Fibroblast of skin of scalp (primary cell): ENCODE measurements around the gene KIFC3.
"Not testable (repeated sequence)": the region's sequence is repeated elsewhere in the genome, so short reads cannot be mapped to it uniquely, and the experiment has no call there.

Experiments used
- DNase-seq: peaks from one replicate; pipeline ENCODE4 v3.0.0-alpha.2; 2013

KIFC3 gene

DNA sequence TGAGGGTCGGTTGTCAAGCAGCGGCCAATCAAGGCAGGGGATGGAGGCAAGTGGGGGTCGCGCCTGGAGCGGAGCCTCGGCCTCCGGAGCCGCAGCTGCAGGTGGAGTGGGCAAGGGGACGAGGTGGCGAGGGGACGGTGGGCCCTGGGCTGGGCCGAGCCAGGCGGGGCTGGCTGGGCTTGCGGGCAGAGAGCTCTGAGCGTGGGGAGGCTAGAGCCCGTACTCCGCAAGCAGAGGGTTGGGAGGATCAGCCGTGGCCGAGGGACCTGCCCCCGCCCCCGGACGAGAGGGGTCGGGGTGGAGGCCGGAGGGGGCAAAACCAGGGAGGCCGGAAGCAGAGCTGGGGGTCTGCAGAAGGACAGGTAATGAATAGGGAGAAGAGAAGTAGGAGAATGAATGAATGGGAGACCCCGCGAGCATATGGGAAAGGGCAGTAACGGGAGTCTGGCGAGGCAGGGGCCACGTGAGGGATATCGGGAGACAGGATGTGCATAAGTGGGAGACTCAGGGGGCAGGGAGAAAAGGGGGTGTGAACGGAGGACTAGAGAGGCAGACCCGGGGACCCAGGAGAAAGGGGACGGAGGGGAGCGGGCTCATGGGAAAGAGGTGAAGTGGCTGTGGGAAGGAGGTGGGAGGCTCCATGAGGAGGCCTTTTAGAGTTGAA lies 66.4 kb downstream of the KIFC3 start, which contains the start of gene KATNB1:
KATNB1 (plus strand) TSS at position 16 of the 664 bp plus-strand sequence. CDS start 1,474 bp downstream, outside the sequence.
- DNase-seq: no peak

DNA sequence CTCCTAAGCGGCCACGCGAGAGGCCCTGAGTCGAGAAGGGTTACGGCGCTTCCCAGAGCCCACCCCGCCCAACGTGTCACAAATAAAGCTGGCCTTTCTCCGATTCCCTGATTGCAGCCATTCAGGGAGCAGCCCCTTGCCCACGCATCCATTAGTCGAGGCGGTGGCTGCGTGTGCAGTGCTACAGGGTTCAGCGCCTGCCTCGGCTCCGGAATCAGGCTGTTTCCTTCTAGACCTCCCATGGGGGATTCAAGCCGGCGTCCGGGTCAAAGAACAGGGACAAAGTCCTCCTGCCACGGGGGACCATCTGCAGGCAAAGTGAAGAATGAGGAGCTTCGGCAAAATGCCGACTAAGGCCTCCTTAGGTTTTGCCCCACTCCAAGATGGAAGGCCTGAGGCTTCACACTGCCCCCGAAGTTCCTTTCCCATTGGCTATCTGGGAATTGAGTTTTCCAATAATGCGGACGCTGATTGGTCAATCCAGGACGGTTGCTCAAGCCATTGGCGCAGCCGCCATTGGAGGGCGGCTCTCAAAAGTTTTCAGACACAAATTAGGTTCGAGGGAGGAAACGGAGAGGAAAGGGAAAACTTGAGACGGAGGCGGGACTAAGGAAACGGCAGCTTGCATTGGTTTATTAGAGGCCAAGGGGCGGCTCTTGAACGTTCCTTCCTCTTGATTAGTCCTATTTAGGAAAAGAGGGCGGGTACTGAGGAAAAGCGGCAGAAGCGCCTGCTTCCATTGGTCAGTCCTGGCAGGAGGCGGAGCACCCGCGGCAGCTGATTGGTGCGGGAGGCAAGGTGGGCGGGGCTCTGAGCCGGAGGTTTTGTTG lies 67.2 kb downstream of the KIFC3 start:
- DNase-seq: peak; percentile 100

DNA sequence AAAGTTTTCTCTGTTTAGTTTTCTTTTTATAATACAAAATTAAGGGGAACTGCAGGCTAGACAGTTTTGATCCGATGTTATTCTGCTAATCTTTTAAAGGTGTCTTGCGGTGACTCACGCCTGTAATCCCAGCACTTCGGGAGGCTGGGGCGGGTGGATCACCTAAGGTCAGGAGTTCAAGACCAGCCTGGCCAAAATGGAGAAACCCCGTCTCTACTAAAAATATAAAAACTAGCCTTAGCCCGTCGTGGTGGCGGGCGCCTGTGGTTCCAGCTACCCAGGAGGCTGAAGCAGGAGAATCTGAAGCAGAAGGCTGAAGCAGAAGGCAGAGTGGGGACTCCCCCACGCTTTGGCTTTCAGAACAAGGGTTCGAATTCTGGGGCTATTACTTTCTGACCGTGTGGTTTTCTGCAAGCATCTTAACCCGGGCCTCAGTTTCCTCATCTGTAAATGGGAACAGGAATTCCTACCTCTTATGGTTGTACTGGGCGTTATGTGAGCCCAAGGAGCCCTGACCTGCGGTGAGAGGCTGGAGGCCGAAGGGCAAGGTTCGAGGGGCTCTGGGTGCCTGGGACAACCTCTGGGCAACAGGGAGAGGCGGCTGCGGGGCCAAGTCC lies 67.9 kb downstream of the KIFC3 start:
- no peak for DNase-seq

GRCh38 chr16:57732714-57733113 lies 69.6 kb downstream of the KIFC3 start:
- no peak for DNase-seq

- peak; percentile 9 for DNase-seq
Observed at GRCh38 chr16:57732037-57732436, 70.3 kb downstream of the KIFC3 start.

DNA sequence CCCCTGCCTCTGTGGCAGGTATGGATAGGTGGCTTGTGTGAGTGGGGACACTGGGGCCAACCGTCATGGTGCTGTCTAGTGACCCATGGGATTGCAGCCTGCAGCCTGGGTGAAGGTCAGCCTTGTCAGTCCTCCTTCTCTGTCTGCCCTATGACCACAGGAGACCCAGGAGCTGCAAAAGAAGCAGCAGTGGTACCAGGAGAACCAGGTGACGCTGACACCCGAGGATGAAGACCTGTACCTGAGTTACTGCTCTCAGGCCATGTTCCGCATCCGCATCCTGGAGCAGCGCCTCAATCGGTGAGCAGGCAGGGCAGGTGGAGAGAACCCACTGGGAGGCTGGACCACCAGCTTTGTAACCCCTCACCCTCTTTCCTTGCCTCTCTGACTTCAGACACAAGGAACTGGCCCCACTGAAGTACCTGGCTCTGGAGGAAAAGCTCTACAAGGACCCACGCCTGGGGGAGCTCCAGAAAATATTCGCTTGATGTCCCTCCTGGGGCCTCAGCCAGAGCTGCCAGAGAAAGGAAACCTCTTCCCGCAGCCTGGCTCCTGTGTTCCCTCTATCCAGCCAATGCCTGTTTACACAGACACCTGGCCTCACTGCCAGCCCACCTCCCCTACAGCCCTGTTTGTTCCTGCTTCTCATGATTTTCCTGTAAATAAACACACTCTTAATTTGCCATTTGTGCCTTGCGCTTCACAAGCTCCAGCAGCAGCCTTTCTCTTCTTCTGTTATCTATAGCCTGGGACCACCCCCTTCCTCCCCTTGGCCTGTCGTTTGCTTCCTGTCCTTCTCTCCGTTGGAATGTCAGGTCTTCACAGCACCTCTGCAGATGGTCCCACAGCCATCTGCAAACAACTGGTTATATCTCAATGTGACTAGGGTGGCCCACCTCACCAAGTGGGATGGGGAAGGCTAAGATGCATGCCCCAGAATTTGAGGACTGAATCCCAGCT lies 71.2 kb downstream of the KIFC3 start:
- no peak for DNase-seq

GRCh38 chr16:57729852-57730251 lies 72.4 kb downstream of the KIFC3 start:
- not testable (repeated sequence) for DNase-seq

GRCh38 chr16:57729182-57729484 lies 73.2 kb downstream of the KIFC3 start:
- no peak for DNase-seq

- no peak for DNase-seq
Observed at GRCh38 chr16:57728336-57729181, 73.7 kb downstream of the KIFC3 start.

- DNase-seq: no peak
Observed at GRCh38 chr16:57727610-57728009, 74.7 kb downstream of the KIFC3 start.

DNA sequence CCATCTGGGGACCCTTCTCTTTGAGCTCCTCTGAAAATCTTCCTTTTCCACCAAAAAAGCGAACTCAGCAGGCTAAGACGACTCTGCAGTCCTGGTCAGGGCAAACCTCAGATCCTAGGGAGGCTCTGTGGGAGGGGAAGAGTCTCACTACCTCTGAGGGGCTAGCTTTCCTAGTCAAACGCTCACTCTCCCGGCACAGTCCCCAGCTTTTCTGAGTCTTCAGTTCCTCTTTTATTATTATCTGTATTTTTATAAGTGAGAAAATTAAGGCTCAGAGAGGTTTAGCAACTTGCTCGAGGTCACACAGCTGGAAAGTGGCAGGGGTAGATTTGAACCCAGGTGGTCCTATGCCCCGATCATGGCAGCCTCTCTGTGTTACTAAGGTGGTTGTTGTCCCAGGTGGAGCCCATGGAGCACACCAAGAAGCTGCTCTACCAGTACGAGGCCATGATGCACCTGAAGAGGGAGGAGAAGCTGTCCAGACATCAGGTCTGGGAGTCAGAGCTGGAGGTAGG lies 75.8 kb downstream of the KIFC3 start:
- no peak for DNase-seq

DNA sequence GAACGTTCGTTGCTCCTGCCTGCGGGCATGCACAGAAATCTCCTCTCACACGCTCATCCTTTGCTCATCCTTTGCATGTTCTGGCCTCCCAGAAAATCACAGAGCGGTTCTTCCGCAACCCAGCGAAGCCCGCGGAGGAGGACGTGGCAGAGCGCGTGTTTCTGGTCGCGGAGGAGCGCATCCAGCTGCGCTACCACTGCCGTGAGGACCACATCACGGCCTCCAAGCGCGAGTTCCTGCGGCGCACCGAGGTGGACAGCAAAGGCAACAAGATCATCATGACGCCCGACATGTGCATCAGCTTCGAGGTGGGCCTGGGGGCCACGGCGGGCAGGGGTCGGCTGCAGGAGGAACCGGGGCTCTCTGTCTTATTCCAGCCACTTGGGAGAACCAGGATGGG lies 76.3 kb downstream of the KIFC3 start:
- DNase-seq: no peak

DNA sequence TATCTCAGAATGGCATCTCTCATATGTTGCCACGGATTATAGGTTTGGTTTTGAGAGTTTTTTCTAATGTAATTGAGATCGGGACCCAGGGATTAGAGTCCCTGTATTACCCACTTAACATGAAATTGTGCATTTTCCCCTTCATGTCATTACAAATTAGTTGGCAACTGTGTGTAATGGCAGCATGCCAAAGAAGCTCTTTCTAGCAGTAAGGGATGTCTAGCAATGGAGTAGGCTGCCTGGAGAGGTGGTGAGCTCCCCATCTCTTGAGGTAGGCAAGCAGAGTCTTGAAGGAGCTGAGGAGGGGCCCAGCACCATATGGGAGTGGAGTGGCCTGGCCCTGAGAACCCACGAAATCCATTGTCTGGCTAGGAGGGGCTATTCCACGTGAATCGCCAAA lies 76.7 kb downstream of the KIFC3 start:
- DNase-seq: no peak

DNA sequence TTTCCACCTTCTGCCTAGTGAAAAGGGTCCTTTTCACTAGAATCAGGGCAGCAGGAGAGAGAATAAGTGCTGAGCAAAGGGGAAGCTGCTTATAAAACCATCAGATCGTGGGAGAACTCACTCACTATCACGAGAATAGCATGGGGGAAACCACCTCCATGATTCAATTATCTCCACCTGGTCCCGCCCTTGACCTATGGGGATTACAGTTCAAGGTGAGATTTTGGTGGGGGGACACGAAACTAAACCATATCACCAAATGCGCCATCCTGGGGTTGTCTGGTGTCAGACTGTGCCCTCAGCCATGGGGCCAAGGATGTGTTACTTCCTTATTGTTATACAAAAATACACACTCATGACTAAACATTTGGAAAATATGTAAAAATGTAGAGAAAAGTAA lies 77.1 kb downstream of the KIFC3 start:
- no peak for DNase-seq

GRCh38 chr16:57724531-57724930 lies 77.8 kb downstream of the KIFC3 start:
- no peak for DNase-seq

- no peak for DNase-seq
Observed at GRCh38 chr16:57723170-57723569, 79.1 kb downstream of the KIFC3 start.

GRCh38 chr16:57722651-57723050 lies 79.6 kb downstream of the KIFC3 start:
- no peak for DNase-seq

GRCh38 chr16:57722210-57722499 lies 80.1 kb downstream of the KIFC3 start:
- DNase-seq: no peak

GRCh38 chr16:57721356-57722209 lies 80.7 kb downstream of the KIFC3 start:
- no peak for DNase-seq

DNA sequence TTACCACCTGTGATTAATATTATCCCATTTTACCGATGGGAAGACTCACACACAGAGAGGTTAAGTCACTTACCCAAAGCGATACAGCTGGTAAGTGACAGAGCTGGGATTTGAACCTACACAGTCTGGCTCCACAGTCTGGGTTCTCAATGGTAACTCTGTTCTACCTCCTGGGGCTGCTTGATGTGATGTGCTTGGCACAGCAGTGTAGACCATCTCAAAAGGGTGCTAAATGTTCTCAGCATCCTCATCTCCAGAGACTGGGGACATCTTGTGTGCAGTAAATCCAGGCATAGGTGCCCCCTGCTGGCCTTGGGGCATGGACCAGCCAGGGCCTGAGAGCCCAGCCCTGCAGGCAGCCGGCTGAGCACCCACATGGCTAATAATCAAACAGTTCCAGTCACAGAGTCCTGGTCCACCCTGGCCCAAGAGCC lies 82.1 kb downstream of the KIFC3 start:
- peak; percentile 47 for DNase-seq

GRCh38 chr16:57714047-57714446 lies 88.2 kb downstream of the KIFC3 start:
- DNase-seq: no peak
